ENCODE results near the gene GAS6. TPM values are rescaled to one million over a fixed set of nuclear protein-coding genes. Genes with fewer than 3 reads are reported as not detected.

GAS6 gene
- total RNA-seq, 4 donors from 2014 or later = 152 to 284 (median 169) TPM

DNA sequence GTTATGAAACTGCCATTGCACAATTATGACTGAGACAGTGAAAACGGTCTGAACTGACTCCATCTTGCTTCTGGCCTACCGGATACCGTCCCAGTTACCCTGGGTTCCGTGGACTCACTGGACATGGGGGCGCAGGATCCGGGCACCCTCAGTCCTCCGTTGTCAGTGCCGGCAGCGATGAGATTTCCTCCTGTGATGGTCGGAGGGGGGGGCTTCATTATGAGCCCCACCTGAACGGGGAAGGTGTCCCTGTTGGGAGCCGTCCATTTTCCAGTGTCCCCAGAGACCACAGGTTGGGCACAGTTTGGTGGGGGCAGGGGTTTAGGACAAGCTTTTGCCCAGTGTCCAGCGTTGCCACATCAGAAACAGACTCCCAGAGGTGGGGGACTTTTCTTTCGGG lies 81.4 kb downstream of the GAS6 start:
- H3K4me1 ChIP-seq = peaks cover 0 to 6% (median 0%) of the 10 kb centered on the region in 4 donors
- no peak for DNase-seq
- in situ Hi-C loops (cut with MboI; ENCODE audit: low pct_ligation_motif_present in 1 of 4, low pct_unique_long_range_greater_than_20kb in 1 of 4, low sequenced_read_pairs in 3 of 4) (no loop called here), intact Hi-C loops (cut with DNase I; ENCODE audit: low total_unique reads) (no loop called here)
- no peaks in the 10 kb centered on the region for H3K36me3 ChIP-seq
- no peak overlapping the region for H3K4me3 ChIP-seq
- H3K27ac ChIP-seq = no peak overlapping the region
- TF ChIP-seq EP300 (IDR thresholded peaks at IDR 0.05; ENCODE audit: low read depth) = no peak
- TF ChIP-seq, protein P1, sequence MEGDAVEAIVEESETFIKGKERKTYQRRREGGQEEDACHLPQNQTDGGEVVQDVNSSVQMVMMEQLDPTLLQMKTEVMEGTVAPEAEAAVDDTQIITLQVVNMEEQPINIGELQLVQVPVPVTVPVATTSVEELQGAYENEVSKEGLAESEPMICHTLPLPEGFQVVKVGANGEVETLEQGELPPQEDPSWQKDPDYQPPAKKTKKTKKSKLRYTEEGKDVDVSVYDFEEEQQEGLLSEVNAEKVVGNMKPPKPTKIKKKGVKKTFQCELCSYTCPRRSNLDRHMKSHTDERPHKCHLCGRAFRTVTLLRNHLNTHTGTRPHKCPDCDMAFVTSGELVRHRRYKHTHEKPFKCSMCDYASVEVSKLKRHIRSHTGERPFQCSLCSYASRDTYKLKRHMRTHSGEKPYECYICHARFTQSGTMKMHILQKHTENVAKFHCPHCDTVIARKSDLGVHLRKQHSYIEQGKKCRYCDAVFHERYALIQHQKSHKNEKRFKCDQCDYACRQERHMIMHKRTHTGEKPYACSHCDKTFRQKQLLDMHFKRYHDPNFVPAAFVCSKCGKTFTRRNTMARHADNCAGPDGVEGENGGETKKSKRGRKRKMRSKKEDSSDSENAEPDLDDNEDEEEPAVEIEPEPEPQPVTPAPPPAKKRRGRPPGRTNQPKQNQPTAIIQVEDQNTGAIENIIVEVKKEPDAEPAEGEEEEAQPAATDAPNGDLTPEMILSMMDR (IDR thresholded peaks at IDR 0.05) = no peak
- no peak for TF ChIP-seq POLR2AphosphoS5 (IDR thresholded peaks at IDR 0.05)
- no peak for TF ChIP-seq POLR2A (IDR thresholded peaks at IDR 0.05)
- 81 to 86% methylated on average over 6 to 14 of the region's 14 CpGs for WGBS, 2 donors (ENCODE audit: low coverage in 1 of 2)
- peaks cover 6% of the 10 kb centered on the region for H3K27me3 ChIP-seq
- no peaks in the 10 kb centered on the region for H3K9me3 ChIP-seq

DNA sequence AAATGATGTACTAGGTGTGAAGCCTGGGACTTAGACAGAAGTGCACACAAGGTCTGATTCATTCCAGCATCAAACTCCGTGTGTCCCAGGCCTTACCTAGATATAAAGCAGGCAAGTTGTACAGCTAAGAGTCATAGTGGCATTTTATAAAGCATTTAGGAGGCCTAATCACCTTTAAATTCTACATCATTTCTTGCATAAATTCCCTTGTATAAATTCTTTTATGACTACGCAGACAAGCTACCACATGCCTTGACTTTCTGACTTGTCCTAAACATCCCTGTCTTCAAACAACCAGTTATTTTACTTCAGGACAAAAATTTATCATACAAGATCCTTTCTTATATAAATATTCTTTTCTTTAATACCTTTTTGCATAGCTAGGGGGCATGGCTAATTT lies 82.3 kb downstream of the GAS6 start:
- in situ Hi-C loops (cut with MboI; ENCODE audit: low pct_ligation_motif_present in 1 of 4, low pct_unique_long_range_greater_than_20kb in 1 of 4, low sequenced_read_pairs in 3 of 4) = no loop called here
- WGBS, 2 donors (ENCODE audit: low coverage in 1 of 2) = 68 to 100% methylated on average over 1 to 2 of the region's 2 CpGs
- TF ChIP-seq EP300 (IDR thresholded peaks at IDR 0.05; ENCODE audit: low read depth) = no peak
- no peak for TF ChIP-seq POLR2A (IDR thresholded peaks at IDR 0.05)
- no peak for TF ChIP-seq POLR2AphosphoS5 (IDR thresholded peaks at IDR 0.05)
- TF ChIP-seq, protein P1 (IDR thresholded peaks at IDR 0.05) = no peak
- Histone ChIP-seq H3K4me1 (peaks cover 0 to 6% (median 0%) of the 10 kb centered on the region in 4 donors), H3K27ac (no peak overlapping the region), H3K36me3 (no peaks in the 10 kb centered on the region), H3K9me3 (no peaks in the 10 kb centered on the region), H3K4me3 (no peak overlapping the region), H3K27me3 (peaks cover 15% of the 10 kb centered on the region)
- intact Hi-C loops (cut with DNase I; ENCODE audit: low total_unique reads) = no loop called here
- DNase-seq = no peak

DNA sequence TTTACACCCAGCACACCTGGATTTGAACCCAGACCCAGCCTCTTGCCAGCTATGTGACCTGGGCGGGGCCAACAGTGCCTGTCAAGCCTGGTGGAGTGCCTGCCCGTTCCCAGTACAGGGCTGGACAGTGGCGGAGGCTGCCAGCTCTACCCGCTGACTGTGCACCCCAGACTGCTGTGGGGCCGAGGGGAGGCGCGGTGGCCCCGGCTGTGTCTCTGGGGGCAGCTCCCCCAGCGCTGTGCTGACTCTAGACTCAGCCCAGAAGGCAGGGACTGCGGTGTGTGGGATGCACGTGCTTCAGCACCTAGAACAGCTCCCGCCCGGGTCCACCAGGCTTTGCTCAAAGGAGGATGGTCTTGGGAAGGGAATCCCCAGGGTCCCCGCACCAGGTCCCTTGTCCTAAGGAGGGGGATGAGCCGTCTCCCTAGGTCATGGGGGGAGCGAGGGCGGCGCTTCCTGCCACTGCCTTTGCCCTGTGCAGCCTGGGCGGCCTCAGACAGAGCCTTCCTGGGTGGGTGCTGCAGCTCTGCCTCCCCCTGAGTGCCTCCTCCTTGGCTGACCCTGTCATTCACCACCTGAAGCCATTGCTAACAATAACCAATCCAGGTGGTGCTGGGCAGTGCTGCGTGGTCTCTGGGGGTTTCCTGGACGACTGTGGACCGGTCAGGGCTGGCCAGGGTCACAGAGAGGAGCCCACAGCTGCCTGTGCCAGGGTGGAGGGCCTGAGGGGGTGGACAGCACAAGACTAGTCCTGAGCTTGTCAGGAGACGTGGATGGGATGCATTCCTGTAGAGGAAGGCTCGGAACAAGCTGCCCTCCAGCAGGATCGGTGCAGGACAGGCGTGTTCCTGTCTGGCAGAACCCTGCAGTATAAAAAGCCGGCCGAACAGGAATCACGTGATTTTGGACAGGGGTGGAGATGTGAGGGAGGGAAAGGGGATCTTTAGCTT lies 86.3 kb downstream of the GAS6 start:
- no peak for DNase-seq
- intact Hi-C loops (cut with DNase I; ENCODE audit: low total_unique reads) (no loop called here), in situ Hi-C loops (cut with MboI; ENCODE audit: low pct_ligation_motif_present in 1 of 4, low pct_unique_long_range_greater_than_20kb in 1 of 4, low sequenced_read_pairs in 3 of 4) (no loop called here)
- Histone ChIP-seq H3K4me1 (no peaks in the 10 kb centered on the region), H3K36me3 (no peaks in the 10 kb centered on the region), H3K27ac (no peak overlapping the region), H3K4me3 (no peak overlapping the region), H3K27me3 (peaks cover 27% of the 10 kb centered on the region), H3K9me3 (no peaks in the 10 kb centered on the region)
- WGBS, 2 donors (ENCODE audit: low coverage in 1 of 2) = 38 to 40% methylated on average over 4 to 29 of the region's 29 CpGs
- TF ChIP-seq, protein P1 (IDR thresholded peaks at IDR 0.05) = no peak
- TF ChIP-seq EP300 (IDR thresholded peaks at IDR 0.05; ENCODE audit: low read depth) = no peak
- no peak for TF ChIP-seq POLR2A (IDR thresholded peaks at IDR 0.05)
- no peak for TF ChIP-seq POLR2AphosphoS5 (IDR thresholded peaks at IDR 0.05)

GRCh38 chr13:113776231-113777125 lies 87.4 kb downstream of the GAS6 start:
- intact Hi-C loops (cut with DNase I; ENCODE audit: low total_unique reads) = no loop called here
- in situ Hi-C loops (cut with MboI; ENCODE audit: low pct_ligation_motif_present in 1 of 4, low pct_unique_long_range_greater_than_20kb in 1 of 4, low sequenced_read_pairs in 3 of 4) = no loop called here
- DNase-seq = no peak
- no peaks in the 10 kb centered on the region for H3K4me1 ChIP-seq
- no peaks in the 10 kb centered on the region for H3K9me3 ChIP-seq
- WGBS, 2 donors (ENCODE audit: low coverage in 1 of 2) = 72% methylated on average over 29 of the region's 35 CpGs; no CpG with 5 or more reads in 1 of the 2 donors
- no peak overlapping the region for H3K27ac ChIP-seq
- H3K4me3 ChIP-seq = no peak overlapping the region
- H3K27me3 ChIP-seq = peaks cover 27% of the 10 kb centered on the region
- H3K36me3 ChIP-seq = no peaks in the 10 kb centered on the region
- TF ChIP-seq, protein P1 (IDR thresholded peaks at IDR 0.05) = no peak
- TF ChIP-seq POLR2A (IDR thresholded peaks at IDR 0.05) (no peak), POLR2AphosphoS5 (IDR thresholded peaks at IDR 0.05) (no peak), EP300 (IDR thresholded peaks at IDR 0.05; ENCODE audit: low read depth) (no peak)

Measured in transverse colon (tissue), 4 donors.